D341Med (cell line): ENCODE measurements around the gene GRHL1.
A peak's percentile ranks its signal among the peaks of the same experiment; 100 is the strongest.
"Not testable (repeated sequence)": the region's sequence is repeated elsewhere in the genome, so short reads cannot be mapped to it uniquely, and the experiment has no call there.

ENCODE experiments used
- DNase-seq: peaks from one replicate; pipeline ENCODE4 v3.0.0; 2012; ENCODE audit warnings: low spot score

Gene GRHL1

GRCh38 chr2:10026940-10027569 lies 75.6 kb downstream of the GRHL1 start:
- DNase-seq = no peak

- DNase-seq = no peak
Observed at GRCh38 chr2:10027660-10028330, 76.3 kb downstream of the GRHL1 start.

- peak; percentile 17 for DNase-seq
Observed at GRCh38 chr2:10028407-10028987, 77.0 kb downstream of the GRHL1 start.

GRCh38 chr2:10028988-10029874 lies 77.7 kb downstream of the GRHL1 start:
- DNase-seq = peak; percentile 32

- DNase-seq = no peak
Observed at GRCh38 chr2:10029875-10030223, 78.4 kb downstream of the GRHL1 start.

- peak; percentile 28 for DNase-seq
Observed at GRCh38 chr2:10030311-10030736, 78.8 kb downstream of the GRHL1 start.

GRCh38 chr2:10030798-10031197 lies 79.3 kb downstream of the GRHL1 start:
- DNase-seq = not testable (repeated sequence)

- DNase-seq = no peak
Observed at GRCh38 chr2:10031886-10032745, 80.6 kb downstream of the GRHL1 start.

GRCh38 chr2:10032746-10033105 lies 81.2 kb downstream of the GRHL1 start:
- DNase-seq = no peak

GRCh38 chr2:10033251-10034006 lies 81.9 kb downstream of the GRHL1 start:
- DNase-seq = no peak

- no peak for DNase-seq
Observed at GRCh38 chr2:10034333-10035052, 83.0 kb downstream of the GRHL1 start.

GRCh38 chr2:10035053-10035422 lies 83.5 kb downstream of the GRHL1 start:
- DNase-seq = no peak

GRCh38 chr2:10035633-10036032 lies 84.1 kb downstream of the GRHL1 start:
- DNase-seq = no peak

GRCh38 chr2:10036095-10036884 lies 84.8 kb downstream of the GRHL1 start:
- peak; percentile 77 for DNase-seq

GRCh38 chr2:10038123-10038522 lies 86.6 kb downstream of the GRHL1 start:
- DNase-seq = no peak

- DNase-seq = no peak
Observed at GRCh38 chr2:10038716-10039115, 87.2 kb downstream of the GRHL1 start.

GRCh38 chr2:10039658-10040410 lies 88.3 kb downstream of the GRHL1 start:
- DNase-seq = no peak

GRCh38 chr2:10041711-10042110 lies 90.2 kb downstream of the GRHL1 start:
- no peak for DNase-seq
